ENCODE data around the gene MBNL2.

GRCh38 chr13:97422118-97423054 is 200.3 kb downstream of the MBNL2 start:
- TF ChIP-seq CTCF (IDR thresholded peaks at IDR 0.05), result no peak
- no peak for TF ChIP-seq POLR2A (IDR thresholded peaks at IDR 0.05)
